ENCODE data around the gene NOTUM.

GRCh38 chr17:81921537-81921862, 39.5 kb downstream of the NOTUM start:
- TF ChIP-seq CTCF (conservative IDR thresholded peaks at IDR 0.05 in 1 of 2, IDR thresholded peaks at IDR 0.05 in 1 of 2; ENCODE audit: low read depth in 1 of 2, low read length in 2 of 2) (no peak), EZH2 (IDR thresholded peaks at IDR 0.05; ENCODE audit: low read length, missing control alignments) (no peak)
